Gastroesophageal sphincter (tissue), 4 donors: ENCODE data around the gene MSH6. TPM values are rescaled to one million over a fixed set of nuclear protein-coding genes. Genes with fewer than 3 reads are reported as not detected.

Experiments used
- ATAC-seq: fragments of 150-250 bp; one replicate; pipeline ENCODE4 v1.9.1; 2016; ENCODE audit warnings: mild to moderate bottlenecking, moderate library complexity
- H3K27ac ChIP-seq, 4 donors: fragments of 200-600 bp; sonication (generic) in 3 of 4; 1 replicate in 3 of 4; 2 replicates in 1 of 4; pipeline ENCODE4 v1.5.1; 2016 to 2019
- H3K27me3 ChIP-seq: fragments of 200-600 bp; sonication (generic); one replicate; pipeline ENCODE4 v1.5.1; 2019
- H3K36me3 ChIP-seq, 2 donors: fragments of 200-600 bp; sonication (generic); one replicate each; pipeline ENCODE4 v1.5.1; 2019; ENCODE audit warnings: control low read depth in 1 of 2
- H3K4me1 ChIP-seq, 3 donors: fragments of 200-600 bp; sonication (generic); 1 replicate in 2 of 3; 2 replicates in 1 of 3; pipeline ENCODE4 v1.5.1; 2016 to 2019; ENCODE audit warnings: control low read depth in 2 of 3
- H3K4me3 ChIP-seq, 2 donors: fragments of 200-600 bp; sonication (generic); one replicate each; pipeline ENCODE4 v1.5.1; 2019; ENCODE audit warnings: mild to moderate bottlenecking in 1 of 2, moderate library complexity in 1 of 2
- H3K9me3 ChIP-seq, 3 donors: fragments of 200-600 bp; sonication (generic); one replicate each; pipeline ENCODE4 v1.5.1; 2017 to 2019; ENCODE audit warnings: control low read depth in 2 of 3
- EP300 ChIP-seq: sonication (generic); formaldehyde crosslinking; IDR thresholded peaks from one replicate; pipeline ENCODE4 v1.6.1; 2017; ENCODE audit warnings: antibody characterized with exemption, mild to moderate bottlenecking
- POLR2A ChIP-seq, 2 donors: fragments of 450-650 bp; IDR thresholded peaks; one replicate each; pipeline ENCODE4 v1.6.1; 2017; ENCODE audit warnings: antibody characterized with exemption in 2 of 2, mild to moderate bottlenecking in 2 of 2, moderate library complexity in 1 of 2
- POLR2AphosphoS5 ChIP-seq: sonication (generic); formaldehyde crosslinking; IDR thresholded peaks from one replicate; pipeline ENCODE4 v1.6.1; 2017; ENCODE audit warnings: antibody characterized with exemption
- WGBS, 2 donors: methylation state at CpG; one replicate each; pipeline ENCODE4 v1.1.5; 2018; ENCODE audit warnings: low coverage in 1 of 2; 5-methylcytosine and 5-hydroxymethylcytosine counted together
- total RNA-seq, 4 donors: library from RNA; depleted of rRNA; stranded (reverse); fragments of >200 nt; gene quantifications; one replicate each; pipeline ENCODE4 v1.1.0, GENCODE V29; 2016
- TF ChIP-seq, protein P1 (sequence below), 4 experiments: fragments of 200-600 bp in 2 of 4; fragments of 450-650 bp in 2 of 4; sonication (generic) in 1 of 4; IDR thresholded peaks; one replicate each; pipeline ENCODE4 v1.5.1; 2017 to 2019; ENCODE audit warnings: antibody characterized with exemption in 4 of 4, mild to moderate bottlenecking in 2 of 4, moderate library complexity in 2 of 4

The MSH6 gene
- total RNA-seq, 4 donors from 2014 or later = 31.1 to 57.0 (median 48.1) TPM

DNA sequence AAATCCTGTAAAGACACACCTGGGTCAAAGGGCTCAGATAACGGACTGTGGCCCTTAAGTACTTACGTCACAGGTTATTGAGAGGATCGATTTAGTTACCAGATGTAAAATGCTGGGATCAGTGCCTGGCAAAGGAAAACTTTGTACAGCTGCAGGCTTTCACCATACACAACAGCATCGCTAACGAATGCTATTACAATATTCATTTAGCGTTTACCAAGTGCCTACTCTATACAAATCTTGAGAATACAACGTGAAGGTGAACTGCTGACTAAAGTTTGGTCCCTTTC, 619 bp upstream of the MSH6 start:
- Histone ChIP-seq H3K27me3 (no peaks in the 10 kb centered on the region), H3K4me3 (peak overlapping the region; percentile 54 to 93), H3K9me3 (no peaks in the 10 kb centered on the region), H3K36me3 (no peaks in the 10 kb centered on the region), H3K4me1 (peaks cover 0 to 36% (median 5%) of the 10 kb centered on the region in 3 donors), H3K27ac (peak overlapping the region; percentile 74 to 96 (median 94))
- no peak for ATAC-seq
- TF ChIP-seq POLR2AphosphoS5 (no peak), POLR2A (IDR thresholded peaks at IDR 0.05) (no peak), EP300 (no peak)
- TF ChIP-seq, protein P1, sequence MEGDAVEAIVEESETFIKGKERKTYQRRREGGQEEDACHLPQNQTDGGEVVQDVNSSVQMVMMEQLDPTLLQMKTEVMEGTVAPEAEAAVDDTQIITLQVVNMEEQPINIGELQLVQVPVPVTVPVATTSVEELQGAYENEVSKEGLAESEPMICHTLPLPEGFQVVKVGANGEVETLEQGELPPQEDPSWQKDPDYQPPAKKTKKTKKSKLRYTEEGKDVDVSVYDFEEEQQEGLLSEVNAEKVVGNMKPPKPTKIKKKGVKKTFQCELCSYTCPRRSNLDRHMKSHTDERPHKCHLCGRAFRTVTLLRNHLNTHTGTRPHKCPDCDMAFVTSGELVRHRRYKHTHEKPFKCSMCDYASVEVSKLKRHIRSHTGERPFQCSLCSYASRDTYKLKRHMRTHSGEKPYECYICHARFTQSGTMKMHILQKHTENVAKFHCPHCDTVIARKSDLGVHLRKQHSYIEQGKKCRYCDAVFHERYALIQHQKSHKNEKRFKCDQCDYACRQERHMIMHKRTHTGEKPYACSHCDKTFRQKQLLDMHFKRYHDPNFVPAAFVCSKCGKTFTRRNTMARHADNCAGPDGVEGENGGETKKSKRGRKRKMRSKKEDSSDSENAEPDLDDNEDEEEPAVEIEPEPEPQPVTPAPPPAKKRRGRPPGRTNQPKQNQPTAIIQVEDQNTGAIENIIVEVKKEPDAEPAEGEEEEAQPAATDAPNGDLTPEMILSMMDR (IDR thresholded peaks at IDR 0.05) = no peak
- WGBS, 2 donors = 4 to 10% methylated on average over 5 to 7 of the region's 7 CpGs

DNA sequence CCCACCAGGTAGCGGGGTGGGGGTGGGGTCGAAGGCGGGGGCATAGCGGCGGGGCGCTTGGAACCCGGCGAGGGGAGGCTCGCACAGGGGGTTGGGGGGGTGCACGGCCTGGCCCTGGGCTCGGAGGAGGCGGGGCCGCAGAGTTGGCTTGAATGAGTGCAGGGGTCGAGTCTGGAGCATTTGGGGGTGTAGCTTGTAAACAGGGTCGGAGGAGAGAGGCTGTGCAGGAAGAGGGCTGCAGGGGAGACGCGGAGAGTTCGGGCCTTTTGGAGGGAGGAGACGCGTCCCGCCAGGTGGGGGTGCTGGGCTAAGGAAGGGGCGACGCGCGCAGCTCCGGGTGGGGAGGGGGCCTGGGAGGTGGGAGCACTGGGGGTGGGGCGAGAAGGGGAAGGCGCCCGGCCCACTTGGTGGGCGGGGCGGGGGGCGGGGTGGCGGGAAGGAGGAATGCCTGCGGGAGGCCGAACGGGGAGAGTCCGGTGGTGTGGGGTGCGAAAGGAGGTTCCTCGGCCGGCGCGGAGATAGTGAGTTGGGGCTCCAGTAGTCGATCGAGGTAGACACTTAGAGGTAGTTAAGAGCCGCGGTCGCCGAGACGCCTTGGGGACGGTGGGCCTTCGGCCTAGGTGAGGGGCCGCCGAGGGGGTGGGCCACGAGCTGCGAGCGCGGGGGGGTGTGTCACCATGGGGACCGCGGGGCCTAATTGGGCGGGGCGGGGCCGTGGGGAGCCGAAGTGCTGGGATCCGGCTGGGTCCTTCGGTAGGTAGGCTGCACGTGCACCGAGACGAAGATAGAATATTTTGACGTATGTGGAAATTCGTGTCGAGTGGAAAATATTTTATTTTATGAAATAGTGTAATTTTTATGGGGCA, 774 bp downstream of the MSH6 start:
- peaks cover 0 to 36% (median 5%) of the 10 kb centered on the region in 3 donors for H3K4me1 ChIP-seq
- H3K27me3 ChIP-seq = no peaks in the 10 kb centered on the region
- H3K4me3 ChIP-seq = peak overlapping the region; percentile 54 to 93
- H3K36me3 ChIP-seq = no peaks in the 10 kb centered on the region
- no peak for TF ChIP-seq POLR2A (IDR thresholded peaks at IDR 0.05)
- no peak for TF ChIP-seq EP300
- peak overlapping the region; percentile 54 to 96 (median 94) for H3K27ac ChIP-seq
- no peaks in the 10 kb centered on the region for H3K9me3 ChIP-seq
- WGBS, 2 donors = 1 to 3% methylated on average over 13 to 38 of the region's 71 CpGs
- ATAC-seq = peak; percentile 29

DNA sequence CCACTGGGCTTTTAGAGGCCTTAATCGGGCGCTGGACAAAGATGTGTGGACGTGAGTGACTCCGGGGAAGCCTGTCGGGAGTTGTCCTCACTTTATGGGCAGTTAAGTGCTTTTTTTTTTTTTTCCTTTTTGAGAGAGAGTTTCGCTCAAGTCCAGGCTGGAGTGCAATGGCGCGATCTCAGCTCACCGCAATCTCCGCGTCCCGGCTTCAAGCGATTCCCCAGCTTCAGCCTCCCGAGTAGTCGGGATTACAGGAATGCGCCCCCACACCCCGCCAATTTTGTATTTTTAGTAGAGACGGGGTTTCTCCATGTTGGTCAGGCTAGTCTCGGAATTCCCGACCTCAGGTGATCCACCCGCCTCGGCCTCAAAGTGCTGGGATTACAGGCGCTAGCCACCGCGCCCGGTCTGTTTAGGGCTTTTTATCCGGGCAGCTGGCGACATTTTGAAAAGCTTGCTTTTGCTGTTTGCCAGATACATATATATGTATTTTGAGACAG, 1.5 kb downstream of the MSH6 start:
- Histone ChIP-seq H3K27me3 (no peaks in the 10 kb centered on the region), H3K36me3 (no peaks in the 10 kb centered on the region), H3K27ac (peak overlapping the region in 3 of 4 donors; percentile 93 to 96 (median 95)), H3K4me3 (peak overlapping the region; percentile 54 to 93), H3K9me3 (no peaks in the 10 kb centered on the region), H3K4me1 (peaks cover 0 to 36% (median 5%) of the 10 kb centered on the region in 3 donors)
- TF ChIP-seq, protein P1 (IDR thresholded peaks at IDR 0.05) = no peak
- TF ChIP-seq POLR2AphosphoS5 (no peak), POLR2A (IDR thresholded peaks at IDR 0.05) (no peak), EP300 (no peak)
- no peak for ATAC-seq
- 11 to 14% methylated on average over 10 to 26 of the region's 28 CpGs for WGBS, 2 donors

DNA sequence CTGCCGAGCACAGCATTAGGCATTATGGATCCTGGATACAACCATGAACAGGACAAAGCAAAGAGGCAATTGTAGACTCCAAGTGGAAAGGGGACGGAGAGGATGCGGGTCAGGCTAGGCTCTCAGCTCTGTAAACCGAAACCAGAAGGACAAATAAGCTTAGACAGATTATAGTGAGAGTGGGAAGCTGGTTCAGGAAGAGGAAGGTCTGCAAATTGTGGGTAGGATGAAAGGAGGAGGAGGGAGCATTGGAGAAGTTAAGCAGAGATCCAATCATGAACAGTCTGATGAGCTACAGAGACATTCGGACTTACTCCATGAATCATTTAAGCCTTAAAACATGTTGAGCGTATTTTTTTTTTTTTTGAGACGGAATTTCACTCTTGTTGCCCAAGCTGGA, 3.0 kb downstream of the MSH6 start:
- no peak for TF ChIP-seq POLR2AphosphoS5
- TF ChIP-seq, protein P1 (IDR thresholded peaks at IDR 0.05) = no peak
- TF ChIP-seq EP300 = no peak
- no peak for TF ChIP-seq POLR2A (IDR thresholded peaks at IDR 0.05)
- WGBS, 2 donors = 63 to 74% methylated on average over 7 of the region's 7 CpGs
- Histone ChIP-seq H3K4me3 (no peak overlapping the region), H3K9me3 (no peaks in the 10 kb centered on the region), H3K4me1 (peaks cover 0 to 36% (median 5%) of the 10 kb centered on the region in 3 donors), H3K27ac (no peak overlapping the region), H3K36me3 (peaks cover 0 to 1% of the 10 kb centered on the region in 2 donors), H3K27me3 (no peaks in the 10 kb centered on the region)
- ATAC-seq = no peak

GRCh38 chr2:47796090-47796697, 13.2 kb downstream of the MSH6 start:
- no peak for ATAC-seq
- no peak for TF ChIP-seq EP300
- TF ChIP-seq, protein P1 (IDR thresholded peaks at IDR 0.05) = no peak
- no peak for TF ChIP-seq POLR2AphosphoS5
- TF ChIP-seq POLR2A (IDR thresholded peaks at IDR 0.05) = no peak
- peaks cover 0 to 85% of the 10 kb centered on the region in 2 donors for H3K36me3 ChIP-seq
- no peak overlapping the region for H3K27ac ChIP-seq
- H3K9me3 ChIP-seq = no peaks in the 10 kb centered on the region
- no peaks in the 10 kb centered on the region for H3K4me1 ChIP-seq
- no peaks in the 10 kb centered on the region for H3K27me3 ChIP-seq
- 85 to 94% methylated on average over 2 of the region's 2 CpGs for WGBS, 2 donors
- no peak overlapping the region for H3K4me3 ChIP-seq
